KOPT-K1 (cell line): ENCODE data around the gene ZNF775.

ENCODE experiments used
- H3K27ac ChIP-seq: fragments of 200-600 bp; sonication (generic); 2 replicates; pipeline ENCODE4 v1.5.1; 2016; ENCODE audit warnings: antibody characterized with exemption, mild to moderate bottlenecking, low read depth, low read length; ENCODE audit not compliant: poor library complexity, severe bottlenecking
- H3K36me3 ChIP-seq: fragments of 200-600 bp; sonication (generic); 2 replicates; pipeline ENCODE4 v1.5.1; 2017; ENCODE audit warnings: antibody characterized with exemption, mild to moderate bottlenecking, low read length, moderate library complexity; ENCODE audit not compliant: insufficient read depth
- H3K9me3 ChIP-seq: fragments of 200-600 bp; sonication (generic); 2 replicates; pipeline ENCODE4 v1.5.1; 2017; ENCODE audit warnings: antibody characterized with exemption, low read length, mild to moderate bottlenecking; ENCODE audit not compliant: insufficient read depth, poor library complexity, severe bottlenecking

ZNF775 gene

DNA sequence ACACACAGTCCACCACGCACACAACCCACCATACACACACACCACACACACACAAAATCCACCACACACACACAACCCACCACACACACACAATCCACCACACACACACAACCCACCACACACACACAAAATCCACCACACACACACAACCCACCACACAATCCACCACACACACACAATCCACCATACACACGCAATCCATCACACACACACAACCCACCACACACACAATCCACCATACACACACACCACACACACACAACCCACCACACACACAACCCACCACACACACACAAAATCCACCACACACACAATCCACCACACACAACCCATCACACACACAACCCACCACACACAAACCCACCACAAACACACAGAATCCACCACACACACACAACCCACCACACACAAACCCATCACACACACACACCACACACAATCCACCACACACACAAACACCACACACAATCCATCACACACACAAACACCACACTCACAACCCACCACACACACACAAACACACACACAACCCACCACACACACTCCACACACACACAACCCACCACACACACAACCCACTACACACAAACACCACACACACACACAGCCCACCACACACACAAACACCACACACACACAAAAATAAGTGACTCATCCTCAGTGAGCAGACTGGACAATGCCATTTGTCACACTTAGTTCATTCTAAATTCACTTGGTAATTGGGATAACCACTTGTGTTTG, 19.3 kb upstream of the ZNF775 start:
- Histone ChIP-seq H3K27ac (no peak overlapping the region), H3K36me3 (no peaks in the 10 kb centered on the region), H3K9me3 (no peaks in the 10 kb centered on the region)

DNA sequence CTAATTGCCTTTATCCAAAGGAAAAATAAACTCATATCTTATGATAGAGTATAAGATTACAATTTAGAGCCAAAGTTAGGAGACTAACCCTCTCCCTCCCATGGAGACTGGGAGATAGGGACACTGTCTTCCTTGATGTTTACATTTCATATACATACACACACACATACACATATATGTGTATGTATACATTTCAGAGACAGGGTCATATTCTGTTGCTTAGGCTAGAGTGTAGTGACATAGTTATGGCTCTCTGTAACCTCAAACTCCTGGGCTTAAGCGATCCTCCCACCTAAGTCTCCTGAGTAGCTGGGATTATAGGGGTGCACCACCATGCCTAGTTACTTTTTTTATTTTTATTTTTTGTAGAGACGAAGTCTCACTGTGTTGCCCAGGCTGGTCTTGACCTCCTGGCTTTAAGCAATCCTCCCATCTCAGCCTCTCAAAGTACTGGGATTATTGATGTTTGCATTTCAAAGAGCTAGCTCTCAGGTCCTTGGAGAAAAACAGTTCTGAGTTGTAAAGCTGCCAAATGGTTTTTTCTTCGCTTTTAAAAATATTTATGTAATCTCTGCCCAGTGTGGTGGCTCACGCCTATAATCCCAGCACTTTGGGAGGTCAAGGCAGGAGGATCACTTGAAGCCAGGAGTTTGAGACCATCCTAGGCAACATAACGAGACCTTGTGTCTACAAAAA, 18.6 kb upstream of the ZNF775 start:
- no peaks in the 10 kb centered on the region for H3K9me3 ChIP-seq
- H3K36me3 ChIP-seq, result no peaks in the 10 kb centered on the region
- H3K27ac ChIP-seq, result no peak overlapping the region

DNA sequence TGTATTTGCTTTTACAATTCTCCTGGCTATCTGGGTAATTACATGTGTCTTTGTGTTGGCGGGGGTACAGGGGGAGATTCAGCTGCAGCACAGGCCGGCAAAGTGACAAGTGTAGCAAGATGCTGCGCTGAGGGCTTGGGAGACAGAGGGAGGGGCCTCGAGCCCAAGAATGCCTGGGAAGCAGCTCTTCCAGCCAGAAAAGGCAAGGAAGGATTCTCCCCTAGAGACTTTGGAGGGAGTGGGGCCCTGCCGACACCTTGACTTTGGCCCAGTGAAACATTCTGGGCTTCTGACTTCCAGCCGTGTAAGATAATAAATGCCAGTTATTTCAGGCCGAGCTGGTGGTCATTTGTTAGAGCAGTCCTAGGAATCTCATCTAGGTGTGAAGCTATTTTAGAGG, 17.7 kb upstream of the ZNF775 start:
- no peaks in the 10 kb centered on the region for H3K9me3 ChIP-seq
- H3K27ac ChIP-seq, result peak overlapping the region; percentile 79
- no peaks in the 10 kb centered on the region for H3K36me3 ChIP-seq

DNA sequence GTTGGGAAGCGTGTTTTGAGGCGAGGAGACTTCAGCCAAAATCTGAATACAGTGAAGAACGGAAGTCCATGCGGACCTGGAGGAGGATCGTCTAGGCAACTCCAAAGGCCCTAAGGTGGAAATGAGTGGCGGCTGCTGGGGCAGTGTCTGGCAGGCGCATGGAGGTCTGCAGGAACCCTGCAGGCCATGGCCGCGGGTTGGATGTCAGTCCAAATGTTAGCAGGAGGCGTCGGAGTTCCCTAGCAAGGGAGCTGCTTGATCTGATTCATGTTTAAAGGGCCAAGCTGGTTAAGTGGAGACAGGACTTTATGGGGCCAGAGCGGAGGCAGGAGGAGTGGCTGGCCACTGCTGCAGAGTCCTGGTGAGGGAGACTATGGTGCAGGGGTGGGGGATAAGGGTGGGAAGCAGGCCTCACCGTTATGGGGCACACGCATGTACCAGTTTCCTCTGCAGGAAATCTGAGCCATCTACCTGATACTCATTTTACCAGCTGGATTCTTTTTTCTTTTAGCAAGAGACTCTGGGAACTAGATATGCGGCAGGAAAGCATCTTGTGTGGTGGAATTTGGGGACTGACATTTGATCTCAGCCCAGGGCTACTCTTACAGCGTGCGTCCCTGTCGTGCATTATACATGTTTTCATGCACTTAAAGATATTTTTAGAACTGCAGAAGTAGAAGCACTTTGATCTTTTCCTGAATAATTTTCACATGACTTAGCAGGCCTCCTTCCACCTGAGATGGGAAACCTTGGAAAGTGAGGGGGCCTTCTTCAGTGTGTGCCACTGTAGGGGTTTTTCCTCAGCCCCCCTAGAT, 17.1 kb upstream of the ZNF775 start:
- peak overlapping the region; percentile 79 for H3K27ac ChIP-seq
- H3K36me3 ChIP-seq, result no peaks in the 10 kb centered on the region
- H3K9me3 ChIP-seq, result no peaks in the 10 kb centered on the region

DNA sequence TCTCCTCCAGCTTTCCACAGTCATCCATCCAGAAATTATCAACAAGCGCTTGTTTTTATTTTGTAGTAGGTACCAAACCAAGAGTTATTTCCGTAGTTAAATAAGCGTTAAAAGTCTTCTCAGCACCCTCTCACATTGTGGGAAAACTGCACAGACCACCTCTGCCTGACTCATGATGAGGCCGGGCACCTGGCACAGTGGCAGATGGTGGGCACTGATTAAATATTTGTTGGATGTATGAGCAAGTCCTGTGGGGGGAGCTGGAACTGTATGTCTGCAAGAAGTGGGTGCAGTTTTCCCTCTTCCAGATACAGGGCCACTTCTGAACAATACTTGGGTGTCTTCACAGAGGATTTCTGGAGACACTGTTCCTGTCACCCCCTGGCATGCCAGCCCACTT, 15.8 kb upstream of the ZNF775 start:
- Histone ChIP-seq H3K36me3 (no peaks in the 10 kb centered on the region), H3K27ac (peak overlapping the region; percentile 79)

DNA sequence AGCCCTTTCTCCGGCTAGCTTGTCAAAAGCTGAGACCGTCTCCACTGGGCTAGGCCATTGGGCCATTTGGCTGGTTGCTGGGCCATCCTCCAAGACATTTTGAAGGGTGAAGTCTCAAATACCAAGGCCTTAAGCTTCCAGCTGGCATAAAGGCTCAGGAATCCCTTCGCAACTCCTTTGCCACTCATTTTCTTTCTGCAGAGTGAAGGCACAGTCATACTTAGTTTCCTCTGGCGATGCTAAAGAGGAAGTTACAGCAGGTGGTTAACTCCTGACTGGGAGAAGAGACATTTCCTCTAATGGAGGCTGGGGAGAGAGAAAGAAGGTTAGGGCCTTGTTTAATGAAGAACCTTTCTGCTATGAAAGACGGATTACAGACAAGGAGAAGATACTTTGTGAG, 15.3 kb upstream of the ZNF775 start:
- Histone ChIP-seq H3K27ac (peak overlapping the region; percentile 79), H3K9me3 (no peaks in the 10 kb centered on the region)

More for the DNA sequence above, 15.8 kb upstream of the ZNF775 start:
- H3K9me3 ChIP-seq, result no peaks in the 10 kb centered on the region

DNA sequence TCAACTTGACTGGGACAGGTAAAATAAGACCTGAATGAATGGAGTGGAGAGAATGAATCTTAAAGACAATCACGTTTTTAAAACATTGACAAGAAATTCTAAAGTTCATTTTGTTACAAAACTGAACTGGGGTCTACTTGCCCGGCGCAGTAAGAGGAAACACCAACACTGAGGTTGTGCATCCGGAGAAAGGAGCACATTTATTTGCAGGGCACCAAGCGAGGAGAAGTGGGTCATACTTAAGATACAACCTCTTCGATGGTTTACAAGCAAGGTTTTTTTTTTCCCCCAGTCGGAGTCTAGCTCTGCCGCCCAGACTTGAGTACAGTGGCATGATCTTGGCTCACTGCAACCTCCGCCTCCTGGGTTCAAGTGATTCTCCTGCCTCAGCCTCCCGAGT, 13.9 kb upstream of the ZNF775 start:
- H3K36me3 ChIP-seq, result no peaks in the 10 kb centered on the region
- peak overlapping the region; percentile 79 for H3K27ac ChIP-seq
- no peaks in the 10 kb centered on the region for H3K9me3 ChIP-seq

More for the DNA sequence above, 15.3 kb upstream of the ZNF775 start:
- H3K36me3 ChIP-seq, result no peaks in the 10 kb centered on the region

DNA sequence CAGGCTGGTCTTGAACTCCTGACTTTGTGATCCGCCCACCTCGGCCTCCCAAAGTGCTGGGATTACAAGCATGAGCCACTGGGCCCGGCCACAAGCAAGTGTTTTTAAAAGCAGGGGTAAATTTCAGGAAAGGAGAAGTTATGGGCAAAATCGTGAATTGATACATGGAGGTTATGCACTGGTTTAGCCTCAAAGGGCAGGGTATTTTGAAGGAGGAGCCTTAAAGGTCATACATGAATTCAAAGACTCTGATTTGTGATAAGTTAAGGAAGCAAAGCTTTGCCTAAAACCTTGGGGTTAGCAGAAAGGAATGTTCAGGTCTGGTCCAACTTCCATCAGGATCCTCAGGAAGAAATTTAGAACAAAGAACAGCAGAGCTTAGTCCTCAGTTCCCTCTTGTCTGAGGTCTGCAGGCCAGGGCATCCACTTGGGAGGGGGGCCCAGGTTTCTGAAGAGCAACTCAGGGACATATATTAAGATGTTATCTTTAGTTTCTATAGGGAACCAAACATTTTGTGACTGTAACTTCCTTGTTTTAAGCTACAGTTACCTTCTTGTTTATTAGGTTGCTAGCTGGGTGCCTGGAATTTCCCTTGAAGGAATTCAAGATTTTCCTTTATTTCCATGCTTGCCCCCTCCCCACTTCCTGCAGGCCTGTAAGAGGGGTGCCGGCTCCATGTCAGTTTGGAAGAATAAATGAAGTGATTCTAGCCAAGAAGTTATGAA, 13.3 kb upstream of the ZNF775 start:
- H3K27ac ChIP-seq, result peak overlapping the region; percentile 79
- peaks cover 3% of the 10 kb centered on the region; the same call in 1 of the 2 replicates for H3K36me3 ChIP-seq
- no peaks in the 10 kb centered on the region for H3K9me3 ChIP-seq

DNA sequence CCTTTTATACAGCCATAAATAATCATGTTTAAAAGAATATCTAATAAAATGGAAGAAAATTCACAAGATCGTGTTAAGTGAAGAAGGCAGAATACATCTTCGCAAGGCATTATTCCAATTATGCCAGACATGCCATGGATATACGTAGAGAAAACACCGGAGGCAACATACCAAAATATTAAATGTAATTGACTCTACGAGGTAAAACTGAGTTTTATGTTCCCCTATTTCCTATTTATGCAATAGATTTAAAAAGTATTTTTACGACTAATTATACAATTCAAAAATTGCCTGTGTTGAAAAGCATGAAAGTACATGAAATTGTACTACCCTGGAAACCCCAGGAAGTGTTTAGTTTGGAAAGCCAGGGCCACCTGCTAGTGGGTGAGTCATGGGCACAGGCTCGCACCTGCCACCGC, 11.4 kb upstream of the ZNF775 start:
- Histone ChIP-seq H3K27ac (peak overlapping the region; percentile 99), H3K9me3 (no peaks in the 10 kb centered on the region), H3K36me3 (peaks cover 21% of the 10 kb centered on the region)

DNA sequence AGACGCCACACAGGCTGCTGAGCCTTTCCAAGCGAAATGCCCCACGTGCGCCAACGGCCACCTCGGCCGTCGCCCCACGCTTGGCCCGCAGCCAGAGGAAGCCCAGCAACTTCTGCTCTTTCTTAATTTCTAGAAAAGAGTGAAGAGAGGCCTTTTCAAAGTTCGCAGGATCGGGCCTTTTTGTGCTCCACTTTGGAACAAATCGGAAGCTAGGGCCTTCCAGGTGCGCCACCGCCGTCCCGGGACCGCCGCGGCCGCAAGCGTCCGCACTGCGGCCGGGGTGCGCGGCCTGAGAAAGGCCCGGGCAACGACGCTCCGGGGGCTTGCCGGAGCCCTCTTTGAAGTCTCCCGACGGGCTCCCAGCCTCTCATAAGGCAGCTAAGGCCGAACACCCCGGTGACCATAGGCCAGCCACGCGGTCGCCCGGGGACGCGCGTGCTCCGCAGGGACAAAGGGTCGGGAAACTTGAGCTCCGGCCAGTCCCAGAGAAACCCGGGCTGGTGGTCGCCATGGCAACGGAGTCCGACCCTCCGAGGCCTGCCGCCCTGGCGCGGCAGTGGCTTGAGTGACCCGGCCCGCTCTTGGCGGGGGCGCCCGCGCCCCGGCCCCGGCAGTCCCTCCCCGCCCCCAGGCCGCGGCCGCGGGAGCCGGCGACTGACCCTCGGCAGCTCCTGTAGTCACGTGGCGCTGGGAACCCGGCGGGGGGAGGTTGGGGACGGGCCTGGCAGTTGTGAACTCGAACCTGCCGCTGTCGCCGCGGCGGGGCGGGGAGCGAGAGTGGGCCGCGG, 10.8 kb upstream of the ZNF775 start, which contains the start of gene REPIN1:
Gene REPIN1, plus strand, starts transcription at position 727 of the 788 bp plus-strand sequence. CDS start 890 bp downstream, outside the sequence.
- Histone ChIP-seq H3K9me3 (no peaks in the 10 kb centered on the region), H3K36me3 (peaks cover 27% of the 10 kb centered on the region), H3K27ac (peak within 1 kb of the TSS; percentile 99)

DNA sequence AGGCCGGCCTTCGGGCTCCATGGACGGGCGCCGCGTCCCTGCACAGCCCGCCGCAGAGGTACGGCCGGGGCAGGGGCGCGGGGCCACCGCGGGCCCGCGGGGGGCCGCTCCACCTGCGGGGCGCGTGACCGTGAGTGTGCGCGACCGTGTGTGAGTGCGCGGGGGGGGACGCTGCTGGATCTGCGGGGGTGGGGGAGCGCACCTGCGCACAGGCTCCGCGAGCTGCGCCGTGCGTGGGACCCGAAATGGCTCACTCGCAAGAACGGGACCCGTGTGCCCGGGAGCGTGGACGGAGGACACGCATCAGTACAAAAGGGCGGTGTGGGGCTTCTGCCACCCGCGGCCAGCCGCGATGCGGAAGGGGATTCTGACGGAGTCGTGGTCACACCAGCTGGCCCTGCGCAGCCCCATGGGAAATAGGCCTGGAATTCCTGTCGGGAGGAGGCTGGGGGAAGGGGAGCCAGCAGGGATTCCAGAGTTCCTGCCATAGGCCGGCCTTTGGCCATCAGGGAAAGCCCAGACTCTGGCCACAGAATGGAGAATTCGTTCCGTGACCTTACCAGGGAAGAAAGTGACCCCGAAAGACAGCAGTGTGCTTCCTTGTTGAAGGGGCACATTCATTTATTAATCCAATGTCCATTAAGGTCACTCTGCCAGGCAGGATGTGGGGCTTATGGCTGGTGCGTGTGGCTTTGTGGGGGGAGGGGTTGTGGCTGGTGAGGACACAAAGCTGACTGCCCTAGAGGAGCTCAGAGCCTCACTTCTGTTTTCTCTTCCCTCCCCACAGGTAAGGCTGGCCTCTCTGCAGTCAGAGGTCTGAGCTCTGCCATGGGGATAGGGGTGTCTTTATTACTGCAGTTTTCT, 10.0 kb upstream of the ZNF775 start:
- H3K36me3 ChIP-seq, result peaks cover 35% of the 10 kb centered on the region
- peak overlapping the region; percentile 99 for H3K27ac ChIP-seq
- H3K9me3 ChIP-seq, result no peaks in the 10 kb centered on the region

DNA sequence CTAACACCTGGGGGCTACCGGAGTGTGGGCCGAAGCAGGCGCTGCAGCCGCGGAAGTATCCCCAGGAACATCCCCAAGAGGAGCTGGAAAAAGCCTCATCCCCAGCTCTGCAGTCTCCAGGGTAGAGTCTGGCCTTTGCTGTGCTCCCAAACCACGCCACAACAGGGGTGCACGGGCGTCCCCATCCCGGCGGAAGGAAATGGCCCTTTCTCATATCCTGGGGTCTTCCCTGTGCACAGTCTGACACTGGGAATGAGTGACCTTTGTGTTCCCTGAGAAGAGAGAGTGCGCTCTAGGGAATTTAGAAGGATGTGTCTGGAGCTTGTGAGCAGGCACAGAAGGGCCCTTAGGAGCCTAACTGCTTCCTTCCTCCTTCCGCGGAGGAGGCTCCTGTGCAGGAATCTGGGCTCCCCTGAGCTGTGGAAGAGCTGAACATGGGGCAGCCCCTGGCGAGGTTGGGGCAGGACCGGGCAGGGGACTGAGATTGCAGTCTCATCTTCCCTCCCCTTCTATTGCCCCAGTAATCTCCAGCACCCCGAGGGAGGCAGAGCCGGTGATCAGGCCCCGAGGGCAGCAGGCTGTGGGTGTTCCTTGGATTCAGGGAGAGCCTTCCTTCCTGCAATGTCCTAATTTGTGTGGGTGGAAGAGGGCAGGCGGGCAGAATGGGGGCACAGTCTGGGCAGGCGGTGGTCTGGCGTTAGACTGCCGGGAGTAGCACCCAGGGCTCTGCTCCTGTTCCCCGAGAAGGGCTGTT, 9.2 kb upstream of the ZNF775 start:
- H3K27ac ChIP-seq, result peak overlapping the region; percentile 99

More for the DNA sequence above, 9.2 kb upstream of the ZNF775 start:
- no peaks in the 10 kb centered on the region for H3K9me3 ChIP-seq
- peaks cover 42% of the 10 kb centered on the region for H3K36me3 ChIP-seq
